ENCODE data around the gene NIFK.
"Not testable (repeated sequence)": the region's sequence is repeated elsewhere in the genome, so short reads cannot be mapped to it uniquely, and the experiment has no call there.

Gene NIFK

GRCh38 chr2:121731366-121731765, 5.3 kb downstream of the NIFK start:
- no peak for DNase-seq

DNA sequence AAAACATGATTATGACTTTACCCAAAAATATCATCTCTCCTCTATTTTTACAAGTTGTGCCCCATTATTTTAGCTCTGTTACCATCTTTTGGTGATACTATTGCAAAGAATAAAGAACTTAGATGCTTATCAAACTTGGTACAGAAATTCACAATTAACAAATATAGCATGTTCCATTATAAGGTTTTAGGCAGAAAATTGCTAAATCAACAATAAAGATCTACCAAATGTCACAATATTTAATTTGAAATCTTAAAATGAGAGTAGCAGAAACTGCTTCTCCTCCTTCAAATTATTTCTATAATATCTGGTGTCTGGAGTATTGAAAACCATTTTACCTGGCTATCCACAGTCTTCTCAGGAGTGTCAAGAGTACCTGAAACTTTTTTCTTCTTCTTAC, 8.7 kb downstream of the NIFK start:
- DNase-seq = no peak

DNA sequence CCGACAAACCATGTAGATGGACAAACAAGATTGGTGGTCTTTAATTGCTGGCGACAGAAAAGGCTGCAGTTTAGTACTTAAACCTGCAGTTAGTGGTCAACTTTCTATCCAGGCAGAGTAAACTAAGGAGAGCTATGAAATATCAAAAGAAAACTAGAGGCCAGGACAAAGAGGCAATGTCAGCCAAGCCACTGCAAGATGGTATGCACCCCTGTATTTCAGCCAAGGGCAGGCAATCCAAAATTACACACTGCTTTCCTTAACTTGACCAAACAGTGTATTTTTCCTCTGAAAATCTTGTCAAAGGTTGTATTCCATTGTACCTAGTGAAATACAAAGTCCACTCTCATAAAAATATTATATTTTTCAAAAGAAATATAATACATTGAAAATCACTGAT, 9.3 kb downstream of the NIFK start:
- no peak for DNase-seq

DNA sequence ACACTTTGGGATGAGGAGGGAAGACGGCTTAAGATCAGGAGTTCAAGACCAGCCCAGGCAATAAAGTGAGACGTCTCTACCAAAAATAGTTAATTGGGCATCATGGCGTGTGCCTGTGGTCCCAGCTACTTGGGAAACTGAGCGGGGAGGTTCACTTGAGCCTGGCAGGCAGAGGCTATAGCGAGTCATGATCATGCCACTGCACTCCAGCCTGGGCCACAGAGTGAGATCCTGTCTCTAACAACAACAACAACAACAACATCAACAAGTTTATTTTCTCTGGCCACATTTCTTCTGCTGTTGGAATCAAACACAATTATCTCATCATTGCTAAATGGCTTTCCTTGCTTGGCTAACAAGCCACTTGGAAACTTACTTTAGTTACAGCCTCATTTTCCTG, 13.4 kb downstream of the NIFK start:
- DNase-seq = no peak

DNA sequence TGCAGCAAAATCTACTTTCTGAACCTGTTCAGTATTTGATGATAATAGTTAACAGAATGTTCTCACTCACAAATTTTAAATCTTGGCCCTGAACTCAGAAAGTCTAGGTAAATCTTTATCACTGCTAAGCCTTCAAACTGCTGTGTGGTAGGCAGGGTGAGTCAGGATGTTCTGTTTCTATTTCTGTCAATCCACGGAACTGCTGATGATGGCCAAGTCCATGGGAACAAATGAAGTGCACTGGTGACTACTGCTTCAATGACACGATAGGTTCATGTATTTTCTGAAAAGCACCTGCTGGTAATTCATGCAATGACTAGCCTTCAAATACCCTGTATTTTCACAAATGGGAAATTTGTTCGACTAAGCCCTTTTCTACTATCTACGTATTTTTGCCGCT, 14.2 kb downstream of the NIFK start:
- DNase-seq = no peak

DNA sequence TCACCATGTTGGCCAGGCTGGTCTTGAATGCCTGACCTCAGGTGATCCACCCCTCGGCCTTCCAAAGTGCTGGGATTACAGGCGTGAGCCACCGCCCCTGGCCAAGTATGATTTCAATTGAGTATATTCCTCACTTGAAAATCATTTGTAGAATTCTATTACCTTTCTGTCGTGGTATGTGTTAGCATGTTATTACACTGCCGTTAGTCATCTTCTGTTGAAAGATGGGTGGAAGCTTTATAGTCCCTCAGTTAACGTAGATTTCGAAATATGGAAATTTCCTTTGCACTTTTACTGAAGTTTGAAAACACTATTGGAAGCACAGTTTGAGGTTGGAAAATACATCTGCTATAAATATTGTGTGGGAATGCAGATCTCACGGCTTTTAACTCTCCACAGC, 14.7 kb downstream of the NIFK start:
- no peak for DNase-seq

- DNase-seq = no peak
Measured at GRCh38 chr2:121717529-121717928, 19.1 kb downstream of the NIFK start.

DNA sequence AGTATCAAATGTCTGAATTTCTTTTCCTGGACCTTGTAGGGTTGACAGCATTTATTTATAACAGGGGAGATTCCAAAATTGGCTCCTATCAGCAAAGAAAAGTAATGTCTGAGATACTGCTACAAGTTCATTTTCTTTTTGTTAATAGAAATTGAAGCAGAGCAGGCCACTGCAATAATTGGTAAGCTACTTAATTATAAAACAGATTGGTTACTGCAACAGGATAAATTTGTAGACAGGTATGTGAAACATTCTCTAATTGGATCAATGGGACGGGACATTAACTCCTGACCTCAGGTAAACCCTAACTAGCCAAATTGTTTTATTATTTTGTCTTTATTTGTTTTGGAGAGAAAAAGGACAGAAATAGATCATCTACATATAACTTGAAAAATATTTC, 20.5 kb downstream of the NIFK start:
- no peak for DNase-seq

DNA sequence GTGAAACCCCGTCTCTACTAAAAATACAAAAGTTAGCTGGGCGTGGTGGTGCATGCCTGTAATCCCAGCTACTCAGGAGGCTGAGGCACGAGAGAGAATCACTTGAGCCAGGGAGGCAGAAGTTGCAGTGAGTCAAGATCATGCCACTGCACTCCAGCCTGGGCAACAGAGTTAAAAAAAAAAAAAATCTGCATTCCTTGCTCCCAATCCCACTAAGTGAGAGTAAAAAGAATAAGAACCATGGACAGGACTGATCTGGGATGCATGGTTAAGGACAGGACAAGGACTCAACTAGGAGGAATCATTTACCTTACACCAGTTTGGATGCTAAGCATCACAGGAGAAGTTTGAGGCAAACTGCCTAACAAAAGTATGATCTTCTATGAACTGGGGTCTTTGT, 25.2 kb downstream of the NIFK start:
- DNase-seq = not testable (repeated sequence)

- no peak for DNase-seq
Measured at GRCh38 chr2:121710470-121711170, 26.1 kb downstream of the NIFK start.

- DNase-seq = no peak
Measured at GRCh38 chr2:121709776-121710469, 26.8 kb downstream of the NIFK start.

GRCh38 chr2:121707920-121708361, 28.7 kb downstream of the NIFK start:
- DNase-seq = peak; percentile 2

DNA sequence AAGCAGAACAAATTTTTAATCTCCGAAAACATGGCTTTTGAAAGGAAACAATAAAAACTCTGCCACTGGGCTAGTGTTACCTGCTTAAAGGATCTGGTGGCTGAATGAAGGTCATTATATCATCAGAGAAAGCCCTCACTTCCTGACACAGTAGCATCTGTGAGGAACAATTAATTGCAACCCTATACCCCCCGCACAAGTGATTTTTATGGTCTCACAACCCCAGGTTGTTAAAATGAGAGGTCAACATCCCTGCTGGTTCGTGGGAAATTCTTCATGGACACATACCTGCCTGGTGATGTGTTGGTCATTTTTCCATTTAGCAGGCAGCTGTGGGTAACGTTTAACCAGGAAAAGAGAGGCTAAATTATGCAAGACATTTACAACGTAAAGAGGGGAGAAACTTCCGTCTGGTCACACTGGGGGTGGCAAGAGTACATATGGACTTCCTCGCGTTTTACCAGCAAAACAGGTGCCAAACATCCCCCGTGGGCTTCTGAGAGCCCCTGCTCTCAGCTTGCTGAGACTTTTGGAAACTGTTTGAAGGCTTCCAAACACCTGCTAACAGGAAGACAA, 29.2 kb downstream of the NIFK start:
- DNase-seq = peak; percentile 48

GRCh38 chr2:121705958-121706357, 30.7 kb downstream of the NIFK start:
- DNase-seq = no peak

DNA sequence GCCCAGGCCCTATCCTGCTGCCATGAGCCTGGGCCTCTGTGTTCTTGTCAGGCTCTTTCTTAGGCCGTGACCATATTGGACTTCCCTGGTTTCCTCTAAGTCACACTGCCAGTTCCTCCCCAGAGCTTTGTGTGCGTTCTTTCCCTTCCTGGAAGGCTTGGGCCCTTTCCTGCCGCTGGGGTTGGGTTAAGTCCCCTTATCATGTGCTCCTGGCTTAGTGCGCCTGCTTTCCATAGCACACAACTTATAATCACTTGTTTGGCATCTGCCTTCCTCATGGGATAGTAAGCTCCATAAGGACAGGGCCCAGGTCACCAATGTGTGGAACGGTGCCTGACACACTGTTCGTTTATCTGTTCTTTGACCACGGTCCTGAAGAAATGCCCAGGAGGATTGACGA, 31.3 kb downstream of the NIFK start:
- DNase-seq = no peak

- not testable (repeated sequence) for DNase-seq
Measured at GRCh38 chr2:121701761-121702160, 34.9 kb downstream of the NIFK start.

DNA sequence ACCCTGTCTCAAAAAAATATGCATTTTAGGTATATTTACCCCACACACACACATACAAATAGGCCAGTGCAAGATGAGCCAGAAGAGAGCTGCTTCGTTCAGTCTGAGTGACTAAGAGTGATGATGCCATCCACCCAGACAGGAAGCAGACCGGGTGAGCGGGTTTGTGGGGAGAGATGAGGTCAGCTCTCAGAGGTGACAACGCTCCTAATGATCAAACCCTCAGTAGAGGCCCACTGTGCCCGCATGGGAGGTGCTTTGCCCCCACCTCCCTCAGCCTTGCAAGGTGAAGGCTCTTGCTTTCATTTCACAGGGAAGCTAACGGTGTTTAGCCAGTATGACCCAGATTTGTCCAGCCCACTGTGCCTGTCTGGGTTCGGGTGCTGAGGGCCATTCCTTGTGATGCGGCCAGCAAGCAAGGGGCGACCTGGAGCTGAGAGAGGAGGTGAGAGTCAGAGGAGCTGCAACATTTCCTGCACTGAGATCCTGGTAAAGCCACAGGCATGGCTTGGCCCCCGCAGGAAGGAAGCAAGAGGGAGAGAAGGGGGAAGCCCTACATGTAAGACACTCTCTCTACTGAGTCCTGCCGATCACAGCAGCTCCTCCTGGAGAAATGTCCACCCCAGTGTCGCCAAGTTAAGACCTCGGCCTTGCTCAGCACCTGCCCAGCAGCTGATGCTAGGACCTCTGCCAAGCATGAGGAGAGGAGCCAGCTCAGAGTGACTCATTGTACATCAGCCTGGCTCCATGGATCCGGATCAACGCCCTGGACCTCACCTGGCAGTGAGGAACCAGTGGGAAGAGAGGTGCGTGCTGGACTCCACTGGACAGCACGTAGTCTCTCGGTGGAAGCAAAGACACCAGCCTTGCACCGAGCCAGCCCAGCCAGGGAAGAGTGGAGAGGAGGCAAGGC, 37.0 kb downstream of the NIFK start:
- peak; percentile 20 for DNase-seq

DNA sequence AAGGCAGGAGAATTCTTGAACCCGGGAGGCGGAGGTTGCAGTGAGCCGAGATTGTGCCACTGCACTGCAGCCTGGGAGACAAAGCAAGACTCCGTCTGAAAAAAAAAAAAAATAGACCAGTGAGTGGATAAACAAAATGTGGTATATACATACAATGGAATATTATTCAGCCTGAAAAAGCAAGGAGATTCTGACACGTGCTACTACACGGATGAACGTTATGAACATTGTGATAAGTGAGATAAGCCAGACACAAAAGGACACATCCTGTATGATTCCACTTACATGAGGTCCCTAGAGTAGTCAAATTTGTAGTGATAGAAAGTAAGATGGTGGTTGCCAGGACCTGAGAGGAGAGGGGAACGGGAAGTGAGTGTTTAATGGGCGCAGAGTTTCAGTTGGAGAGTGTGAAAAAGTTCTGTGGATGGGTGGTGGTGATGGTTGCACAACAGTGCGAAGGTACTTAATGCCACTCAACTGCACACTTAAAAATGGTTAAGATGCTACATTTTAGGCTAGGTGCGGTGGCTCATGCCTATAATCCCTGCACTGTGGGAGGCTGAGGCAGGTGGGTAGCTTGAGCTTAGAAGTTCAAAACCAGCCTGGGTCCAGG, 38.3 kb downstream of the NIFK start:
- DNase-seq = no peak

GRCh38 chr2:121697108-121697631, 39.5 kb downstream of the NIFK start:
- no peak for DNase-seq

- no peak for DNase-seq
Measured at GRCh38 chr2:121696410-121696930, 40.2 kb downstream of the NIFK start.

GRCh38 chr2:121695171-121695451, 41.6 kb downstream of the NIFK start:
- DNase-seq = no peak

DNA sequence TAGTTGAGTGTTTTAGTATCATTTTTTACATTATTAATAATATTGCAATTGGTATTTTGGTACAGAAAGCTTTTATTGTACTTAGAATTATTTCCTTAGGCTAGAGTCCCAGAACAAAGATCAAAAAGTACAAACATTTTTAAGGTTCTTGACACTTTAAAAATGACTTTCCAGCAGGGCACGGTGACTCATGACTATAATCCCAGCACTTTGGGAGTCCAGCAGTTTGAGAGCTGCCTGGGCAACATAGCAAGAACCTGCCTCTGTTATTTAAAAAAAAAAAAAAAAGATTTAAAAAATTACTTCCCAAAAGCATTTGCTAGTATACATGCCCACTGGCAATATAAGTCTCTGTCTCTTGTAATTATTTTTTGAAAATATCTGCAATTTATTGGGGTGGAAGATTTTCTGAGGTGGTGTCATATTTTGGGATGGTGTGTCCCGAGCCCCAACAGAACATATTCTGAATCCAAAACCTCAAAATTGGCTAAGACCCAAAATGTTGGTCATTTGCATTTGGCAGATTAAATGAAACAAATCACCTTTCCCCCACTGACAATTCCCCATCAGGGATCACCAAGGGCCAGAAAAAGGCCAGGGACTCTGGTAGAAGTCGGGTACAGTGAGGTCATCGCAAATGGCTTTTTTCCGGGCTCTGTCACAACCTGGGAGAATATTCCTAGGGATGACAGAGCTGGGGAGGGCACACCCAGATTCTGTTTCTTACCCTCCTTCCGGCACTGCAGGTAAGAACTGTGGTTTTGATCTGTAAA, 42.1 kb downstream of the NIFK start:
- DNase-seq = no peak

Measured in DMS153 (cell line).